Islet of Langerhans (tissue), 1 donor: Measurements from ENCODE around the gene HIVEP2.

Source experiments
- FAIRE-seq: peaks from one replicate; lab custom pipeline; 2011; peaks lifted over from hg19 to GRCh38; lab: Jason Lieb, UNC

HIVEP2 gene

DNA sequence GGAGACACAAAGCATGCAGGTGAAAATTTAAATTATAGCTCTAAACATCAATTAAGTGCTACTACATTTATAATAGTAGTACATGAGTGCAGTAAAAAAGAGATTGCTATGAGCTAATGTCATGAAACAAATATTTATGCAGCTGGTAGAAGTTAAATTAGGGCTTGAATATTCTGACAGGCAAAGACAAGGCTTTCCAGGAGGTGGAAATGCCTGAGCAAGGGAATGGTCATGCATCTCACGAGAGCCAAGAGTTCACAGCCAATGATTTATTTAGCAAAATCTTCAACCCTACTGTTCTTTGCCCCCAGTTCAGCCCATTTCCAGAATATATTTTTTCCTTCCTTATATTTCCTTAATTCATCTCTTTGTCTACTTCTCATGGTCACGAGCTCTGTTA, 128.9 kb downstream of the HIVEP2 start:
- FAIRE-seq: no peak

DNA sequence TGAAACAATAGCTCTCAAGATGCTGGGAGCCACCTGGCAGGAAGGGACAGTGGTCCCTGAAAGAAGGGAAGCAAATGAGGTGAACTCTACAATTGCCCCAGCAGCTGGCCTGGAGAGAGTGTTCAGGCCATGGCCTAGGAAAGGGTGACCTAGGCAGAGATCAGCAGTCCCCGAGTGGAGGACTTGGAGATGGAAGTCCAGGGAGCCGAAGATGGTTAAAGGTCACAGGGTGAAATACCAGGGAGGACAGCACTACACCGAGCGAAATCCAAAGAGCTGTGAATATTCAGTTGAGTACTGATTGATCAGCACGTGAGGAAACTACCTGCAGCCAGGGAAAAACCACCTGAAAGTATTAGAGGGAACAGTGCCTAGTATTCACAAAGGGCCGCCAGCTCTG, 133.1 kb downstream of the HIVEP2 start:
- FAIRE-seq: no peak

DNA sequence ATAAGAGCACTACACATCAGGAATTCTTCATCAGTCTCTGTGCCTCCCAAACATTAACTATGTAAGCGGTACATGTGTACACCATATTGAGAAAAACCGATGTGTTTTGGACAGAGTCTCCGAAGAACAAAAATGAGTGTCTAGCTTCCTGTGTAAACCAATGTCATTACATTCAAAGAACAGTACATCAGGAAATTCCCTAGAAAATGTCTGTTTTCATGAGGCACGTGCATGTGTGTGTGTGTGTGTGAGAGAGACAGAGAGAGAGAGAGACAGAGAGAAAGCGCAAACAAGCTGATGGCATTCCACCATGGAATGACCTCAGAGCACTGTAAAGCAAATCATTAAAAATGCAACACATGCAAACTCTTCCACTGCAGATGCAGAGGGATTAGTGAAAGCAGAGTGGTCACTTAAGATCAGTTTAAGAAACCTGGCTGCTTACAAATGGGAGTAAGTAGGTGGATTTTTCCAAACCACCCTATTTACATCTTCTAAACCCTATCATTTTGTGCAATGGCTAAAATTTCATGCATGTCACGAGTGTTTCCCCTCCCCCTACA, 133.9 kb downstream of the HIVEP2 start:
- no peak for FAIRE-seq

DNA sequence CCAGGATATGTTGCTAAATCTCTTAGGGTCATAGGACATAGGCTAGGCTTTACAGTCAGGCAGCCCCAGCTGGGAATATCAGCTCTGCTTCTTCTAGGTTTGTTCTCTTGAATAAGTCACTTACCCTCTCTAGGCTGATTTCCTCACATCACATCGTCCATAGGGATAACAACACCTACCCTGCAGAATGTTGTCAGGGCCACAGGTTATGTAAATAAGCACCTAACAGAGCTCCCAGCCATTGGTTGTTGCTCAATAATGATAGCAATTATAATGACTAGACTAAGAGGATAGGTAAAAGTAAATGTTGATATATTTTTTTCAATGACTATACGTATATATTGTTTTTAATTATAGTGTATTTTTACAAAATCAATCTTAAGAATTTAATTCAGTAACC, 135.0 kb downstream of the HIVEP2 start:
- no peak for FAIRE-seq

DNA sequence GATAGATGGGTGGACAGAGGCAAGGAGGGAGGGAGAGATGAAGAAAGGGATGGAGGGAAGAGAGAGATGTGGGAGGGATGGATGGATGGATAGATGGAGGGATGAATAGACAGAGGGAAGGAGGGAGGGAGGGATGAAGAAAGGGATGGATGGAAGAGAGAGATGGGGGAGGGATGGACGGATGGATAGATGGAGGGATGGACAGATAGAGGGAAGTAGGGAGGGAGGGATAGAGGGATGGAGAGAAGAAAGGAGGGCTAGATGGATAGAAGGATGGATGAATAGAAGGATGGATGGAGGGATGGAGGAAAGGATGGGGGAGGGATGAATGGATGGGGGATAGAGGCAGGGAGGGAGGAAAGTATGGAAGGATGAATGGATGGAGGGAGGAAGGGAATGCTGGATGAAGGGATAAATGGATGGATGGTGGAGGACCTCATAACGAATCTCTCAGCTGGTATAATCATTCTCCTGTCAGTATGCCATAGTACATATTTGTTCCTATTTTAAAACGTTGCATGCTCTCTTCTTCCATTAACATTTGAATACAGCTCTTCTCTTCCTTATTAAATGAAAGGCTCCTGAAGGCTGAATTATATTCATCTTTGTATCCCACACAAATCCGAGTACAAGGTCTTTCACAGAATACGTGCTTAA, 136.4 kb downstream of the HIVEP2 start:
- FAIRE-seq: no peak

GRCh38 chr6:142805042-142805441, 139.9 kb downstream of the HIVEP2 start:
- no peak for FAIRE-seq

DNA sequence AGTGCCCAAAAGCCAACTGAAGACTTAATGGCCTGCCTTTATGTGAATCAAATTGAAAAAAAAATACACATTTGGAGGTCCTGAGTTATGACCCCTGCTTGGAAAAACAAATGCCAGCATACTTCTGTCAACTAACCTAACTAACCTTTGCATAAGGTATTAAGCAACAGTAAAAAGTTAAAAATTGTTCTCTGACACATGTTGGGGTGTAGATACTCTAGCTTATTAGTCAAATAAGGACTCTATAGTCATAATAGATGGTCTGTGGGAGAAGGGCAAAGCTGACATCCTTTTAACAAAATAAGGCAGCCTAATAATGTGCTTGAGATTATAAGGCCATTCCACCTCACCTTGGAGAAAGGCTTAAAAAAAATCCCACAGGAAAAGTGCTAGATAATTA, 140.5 kb downstream of the HIVEP2 start:
- FAIRE-seq: no peak

GRCh38 chr6:142803495-142804058, 141.4 kb downstream of the HIVEP2 start:
- FAIRE-seq: no peak

GRCh38 chr6:142803032-142803431, 141.9 kb downstream of the HIVEP2 start:
- peak; percentile 27 for FAIRE-seq

DNA sequence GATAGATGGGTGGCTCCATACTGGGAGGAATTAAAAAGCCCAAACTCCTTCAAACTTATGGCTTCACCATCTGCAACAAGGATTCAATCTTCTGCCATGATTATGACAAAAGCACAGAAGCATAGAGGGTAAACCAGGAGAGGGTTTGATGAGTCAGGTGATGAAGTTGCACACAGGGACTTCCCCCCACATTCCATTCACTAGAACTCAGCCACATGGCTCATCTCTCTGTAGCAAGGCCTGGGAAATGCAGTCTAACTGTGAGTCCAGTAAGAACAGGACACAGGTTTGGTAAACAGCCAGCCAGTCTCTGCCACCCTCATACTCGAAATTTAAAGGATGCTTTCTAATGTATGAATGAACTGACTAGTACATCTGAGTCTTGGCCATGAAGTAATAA, 142.9 kb downstream of the HIVEP2 start:
- no peak for FAIRE-seq

DNA sequence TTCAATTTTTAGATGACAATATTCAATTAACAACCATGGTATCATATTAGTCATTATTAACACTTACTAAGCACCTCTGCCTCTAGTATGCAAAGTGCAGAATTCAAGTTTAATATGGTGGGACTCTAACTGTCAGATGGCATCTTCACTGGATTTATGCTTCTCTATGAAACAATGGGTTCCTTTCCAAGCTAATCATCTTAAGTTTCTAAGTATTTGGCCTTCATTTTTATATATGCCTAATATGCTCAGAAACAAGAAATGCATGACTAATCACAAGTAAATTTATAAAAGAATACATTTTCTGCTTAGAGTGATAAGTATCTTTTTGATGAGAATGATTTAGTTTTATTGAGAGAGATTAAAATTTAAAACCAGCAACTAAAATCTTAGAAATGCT, 144.7 kb downstream of the HIVEP2 start:
- no peak for FAIRE-seq

- FAIRE-seq: no peak
These were observed 145.3 kb downstream of the HIVEP2 start for GRCh38 chr6:142799639-142800038.

GRCh38 chr6:142797159-142797558, 147.8 kb downstream of the HIVEP2 start:
- peak; percentile 66 for FAIRE-seq

- no peak for FAIRE-seq
These were observed 148.4 kb downstream of the HIVEP2 start for GRCh38 chr6:142796571-142796970.

DNA sequence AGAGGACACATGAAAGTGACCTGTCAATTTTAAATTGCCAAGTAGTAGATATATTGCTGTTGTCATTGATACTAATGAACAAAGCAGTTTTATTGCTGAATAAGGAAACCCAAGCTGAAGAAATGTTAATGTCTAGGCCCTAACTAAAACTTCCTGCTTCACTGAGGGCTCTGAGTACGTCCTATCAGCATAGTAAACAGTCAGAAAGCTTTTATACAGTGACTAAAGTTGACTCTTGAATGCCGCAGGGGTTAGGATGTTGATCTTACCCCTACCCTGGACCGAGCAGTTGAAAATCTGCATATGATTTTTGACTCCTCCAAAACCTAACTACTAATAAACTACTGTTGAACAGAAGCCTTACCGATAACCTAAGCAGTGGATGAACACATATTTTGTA, 149.0 kb downstream of the HIVEP2 start:
- no peak for FAIRE-seq

DNA sequence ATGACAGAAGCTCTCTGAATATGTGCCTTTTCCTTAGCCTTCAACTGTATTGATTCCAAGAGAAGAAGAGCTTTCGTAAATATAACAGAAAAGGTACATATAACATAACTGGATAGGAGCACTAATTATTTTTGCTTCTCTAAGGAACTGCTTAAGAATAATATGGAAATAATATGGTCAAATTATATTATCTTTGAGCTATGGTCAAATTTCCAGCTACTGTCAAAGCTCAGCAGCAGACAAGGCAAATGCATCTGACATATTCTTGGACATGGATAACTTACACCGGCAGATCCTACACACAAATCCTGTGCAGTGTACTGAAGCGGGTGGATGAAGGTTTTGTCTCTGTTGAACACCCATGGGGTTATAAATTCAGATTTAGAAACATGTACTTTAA, 150.6 kb downstream of the HIVEP2 start:
- no peak for FAIRE-seq

GRCh38 chr6:142790257-142790656, 154.7 kb downstream of the HIVEP2 start:
- FAIRE-seq: peak; percentile 24

DNA sequence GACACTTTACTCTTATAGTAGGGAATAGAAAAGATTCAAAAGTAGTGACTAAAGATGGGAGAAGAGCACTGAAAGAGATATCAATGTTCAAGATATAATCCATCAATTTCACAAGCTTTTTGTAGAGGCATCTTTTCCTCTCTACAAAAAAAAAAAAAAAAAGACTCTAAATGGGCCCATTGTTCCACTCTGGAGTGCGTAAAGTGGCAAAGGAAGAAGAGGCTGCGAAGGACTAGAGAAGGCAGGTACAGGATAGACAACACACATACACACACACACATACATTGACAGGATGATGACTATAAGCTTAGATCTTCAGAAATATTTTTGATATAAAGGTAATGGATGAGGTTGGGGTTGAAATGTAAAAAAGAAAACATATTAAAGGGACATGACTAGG, 157.6 kb downstream of the HIVEP2 start:
- FAIRE-seq: no peak

DNA sequence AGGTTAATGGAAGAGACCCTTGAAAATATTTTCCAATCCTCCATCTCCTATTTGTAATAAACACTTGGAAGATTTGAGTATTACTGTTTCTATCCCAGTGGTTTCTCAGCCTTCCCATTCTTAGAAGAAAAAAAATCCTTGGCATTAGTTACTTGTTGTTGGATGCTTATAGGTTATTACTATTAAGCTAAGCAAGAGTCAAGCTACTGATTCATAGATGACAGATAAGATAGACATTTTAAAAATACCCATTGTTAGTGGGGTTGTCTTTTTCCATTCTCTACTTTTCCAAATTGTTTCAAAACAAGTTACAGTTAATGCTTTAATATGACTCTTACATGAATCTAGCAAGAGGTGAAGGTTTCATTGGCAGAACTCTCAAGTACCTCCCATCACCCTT, 158.5 kb downstream of the HIVEP2 start:
- FAIRE-seq: no peak

- no peak for FAIRE-seq
These were observed 160.6 kb downstream of the HIVEP2 start for GRCh38 chr6:142784344-142784743.

DNA sequence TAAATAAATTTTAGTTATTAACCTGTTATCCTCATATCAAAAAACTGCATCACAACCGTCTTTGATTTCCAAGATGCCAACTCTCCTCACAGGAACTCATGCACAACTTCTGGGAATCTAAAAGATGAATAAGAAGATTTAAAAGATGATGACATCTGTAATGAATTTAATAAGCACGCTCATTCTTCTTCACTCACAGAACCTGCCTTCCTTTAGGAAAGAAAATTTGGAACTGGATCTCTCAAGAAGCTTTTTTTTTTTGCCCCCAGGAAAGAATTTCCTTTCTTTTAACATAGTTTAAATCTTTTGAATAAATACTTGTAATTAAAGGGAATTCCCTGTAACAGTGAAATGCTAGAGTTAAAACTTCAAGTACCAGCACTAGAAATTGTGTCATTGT, 161.5 kb downstream of the HIVEP2 start:
- FAIRE-seq: no peak

DNA sequence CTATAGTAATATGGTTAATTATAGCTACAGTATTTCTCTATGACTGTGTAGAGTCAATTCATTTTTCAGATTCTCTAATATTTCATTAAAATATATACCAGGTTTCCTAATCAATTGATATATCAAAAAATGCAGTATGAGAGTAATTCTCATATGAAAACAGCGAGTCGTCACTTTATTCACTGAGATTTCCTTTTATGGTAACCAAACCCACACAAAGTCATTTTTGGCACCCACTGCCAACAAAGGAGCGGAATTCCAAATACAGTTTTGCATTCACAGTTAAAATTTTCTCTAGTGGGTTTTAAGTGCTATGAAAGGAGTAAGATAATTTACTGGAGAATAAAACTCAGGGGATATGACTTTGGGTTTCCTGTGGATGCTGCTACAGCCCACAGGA, 163.8 kb downstream of the HIVEP2 start:
- no peak for FAIRE-seq

GRCh38 chr6:142773859-142774648, 170.9 kb downstream of the HIVEP2 start:
- FAIRE-seq: no peak
